HG03558 (cell line): Measurements from ENCODE around the gene FHL2.

Experiments
- ATAC-seq: cut with Tn5 transposase; IDR thresholded peaks from one replicate; pipeline ENCODE4 v1.9.1; 2021; ENCODE audit warnings: moderate number of reproducible peaks; ENCODE audit not compliant: unreplicated experiment; ENCODE audit errors: extremely low read depth

Gene FHL2, protein sequence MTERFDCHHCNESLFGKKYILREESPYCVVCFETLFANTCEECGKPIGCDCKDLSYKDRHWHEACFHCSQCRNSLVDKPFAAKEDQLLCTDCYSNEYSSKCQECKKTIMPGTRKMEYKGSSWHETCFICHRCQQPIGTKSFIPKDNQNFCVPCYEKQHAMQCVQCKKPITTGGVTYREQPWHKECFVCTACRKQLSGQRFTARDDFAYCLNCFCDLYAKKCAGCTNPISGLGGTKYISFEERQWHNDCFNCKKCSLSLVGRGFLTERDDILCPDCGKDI

GRCh38 chr2:105398336-105399206 is at the start of gene FHL2:
TSS of gene FHL2 (minus strand) at chr2:105399051. CDS start at chr2:105386516, 12,535 bp downstream.
- peak; percentile 94 for ATAC-seq

- ATAC-seq: no peak
These were observed 48.6 kb upstream of the FHL2 start for GRCh38 chr2:105447476-105447875.

DNA sequence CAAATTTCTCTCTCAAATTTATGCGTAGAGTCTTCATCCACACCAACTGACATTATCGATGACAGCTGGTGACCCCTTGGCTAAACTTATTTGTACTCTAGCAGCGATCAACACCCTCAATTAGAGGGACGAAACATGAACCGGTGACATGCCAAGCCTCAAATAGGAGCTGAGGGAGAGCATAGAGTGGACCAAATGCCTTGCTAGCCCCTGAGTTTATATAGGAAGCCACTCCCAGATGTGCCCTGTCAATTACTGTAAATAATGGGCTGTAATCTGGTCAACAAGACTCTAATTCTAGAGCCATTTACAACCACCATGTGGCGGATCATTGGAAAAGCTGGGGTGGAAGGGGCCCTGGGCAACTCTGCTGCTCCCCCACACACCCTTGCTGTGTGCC is 47.6 kb upstream of the FHL2 start:
- ATAC-seq: no peak

DNA sequence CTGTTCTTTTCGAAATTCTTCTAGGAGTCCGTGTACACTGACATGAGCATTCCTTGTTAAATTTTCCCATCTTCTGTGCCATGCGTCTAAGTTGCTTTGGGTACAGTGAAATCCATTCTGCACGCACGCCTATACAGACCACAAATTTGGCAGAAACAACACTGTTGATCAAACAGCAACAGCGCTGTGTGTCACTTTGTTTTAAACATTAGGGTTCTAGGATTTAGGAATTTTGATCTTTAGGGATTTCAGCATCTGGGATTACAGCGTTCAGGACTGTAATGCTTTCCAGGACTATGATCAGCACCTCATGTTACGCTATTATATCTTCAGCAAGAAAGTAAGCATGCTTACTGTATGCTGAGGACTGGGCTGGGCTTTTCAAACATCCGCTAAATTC is 47.1 kb upstream of the FHL2 start:
- no peak for ATAC-seq

GRCh38 chr2:105445498-105445897 is 46.6 kb upstream of the FHL2 start:
- no peak for ATAC-seq

DNA sequence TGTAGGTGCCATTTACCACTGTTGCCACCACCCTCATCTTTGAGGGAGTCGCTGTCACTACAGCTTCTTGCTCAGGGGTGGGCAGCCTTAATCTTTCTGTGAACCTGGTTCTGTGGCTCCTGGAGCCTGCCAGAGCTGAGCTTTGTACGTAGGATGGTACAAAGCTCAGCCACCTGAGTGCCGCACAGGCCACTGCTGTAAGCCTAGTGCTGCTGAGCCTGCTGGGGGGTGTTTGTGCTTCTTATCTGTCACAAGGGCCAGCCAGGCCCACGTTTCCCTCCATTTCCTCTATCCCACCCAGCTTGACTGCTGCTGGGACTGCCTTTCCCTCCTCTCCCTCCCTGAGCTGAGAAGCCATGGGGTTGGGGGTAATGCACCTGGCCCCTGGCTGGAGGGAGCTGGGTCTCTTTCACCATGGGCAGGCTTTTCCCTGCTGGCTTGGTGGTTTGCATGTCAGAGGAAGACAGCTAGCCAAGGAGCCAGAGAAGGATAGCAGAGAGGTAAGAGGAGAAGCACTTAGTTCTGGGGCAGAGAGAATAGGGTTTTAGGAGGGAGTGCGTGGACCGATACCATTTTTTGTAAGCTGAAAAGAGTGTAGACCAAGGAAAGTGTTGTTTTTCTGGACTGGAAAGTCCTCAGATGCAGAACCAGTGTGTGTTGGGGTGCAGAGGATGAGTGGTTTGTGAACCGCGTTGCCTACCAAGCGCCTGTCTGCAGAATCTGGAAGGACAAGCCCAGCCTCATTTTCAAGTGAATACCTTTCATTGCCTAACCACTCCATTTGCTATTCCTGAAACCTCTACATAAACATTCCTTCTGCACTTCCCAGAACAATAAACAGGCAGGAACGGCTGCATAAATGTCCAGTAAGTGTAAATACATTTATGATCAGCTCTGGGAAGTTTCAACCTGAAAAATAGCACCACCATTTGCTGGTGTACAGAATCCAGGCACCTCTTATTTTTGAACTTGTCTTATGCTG is 45.1 kb upstream of the FHL2 start:
- ATAC-seq: no peak

DNA sequence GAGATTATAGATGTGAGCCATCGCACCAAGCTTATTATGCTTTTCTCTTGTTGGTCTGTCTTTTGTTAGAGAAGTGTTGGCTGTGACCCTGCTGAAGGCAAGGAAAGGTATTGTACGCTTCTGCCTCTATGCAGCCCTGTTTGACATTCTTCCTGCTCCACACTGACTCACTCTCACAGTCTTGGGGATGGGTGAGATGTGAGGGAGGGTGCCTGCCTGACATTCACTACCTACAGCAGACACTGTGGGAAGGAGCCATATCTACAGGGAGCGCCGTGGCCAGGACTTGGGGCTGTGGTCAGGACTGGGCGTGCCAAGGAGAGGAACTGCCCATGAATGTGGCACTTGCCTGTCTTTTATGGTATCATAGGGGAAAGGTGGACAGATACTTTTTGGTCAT is 43.9 kb upstream of the FHL2 start:
- ATAC-seq: no peak

DNA sequence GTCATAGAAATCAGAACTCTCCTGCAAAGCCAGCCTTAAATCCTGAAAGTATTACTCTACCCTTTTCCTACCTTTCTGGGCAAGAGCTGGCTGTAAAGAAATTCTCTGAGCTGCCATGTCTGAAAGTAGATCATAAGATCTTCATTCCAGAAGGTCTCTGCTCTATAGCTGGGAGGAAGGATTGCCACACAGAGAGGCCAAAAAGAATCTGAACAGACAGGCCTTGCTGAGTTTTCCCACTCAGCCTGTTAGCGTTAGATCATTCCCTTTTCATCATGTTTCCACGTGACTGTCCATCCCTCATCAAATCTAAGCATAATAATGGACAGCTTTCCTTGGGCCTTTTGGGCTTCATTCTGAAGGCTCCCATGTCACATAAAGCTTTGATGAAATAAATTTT is 43.2 kb upstream of the FHL2 start:
- no peak for ATAC-seq

GRCh38 chr2:105439141-105439540 is 40.3 kb upstream of the FHL2 start:
- ATAC-seq: no peak

DNA sequence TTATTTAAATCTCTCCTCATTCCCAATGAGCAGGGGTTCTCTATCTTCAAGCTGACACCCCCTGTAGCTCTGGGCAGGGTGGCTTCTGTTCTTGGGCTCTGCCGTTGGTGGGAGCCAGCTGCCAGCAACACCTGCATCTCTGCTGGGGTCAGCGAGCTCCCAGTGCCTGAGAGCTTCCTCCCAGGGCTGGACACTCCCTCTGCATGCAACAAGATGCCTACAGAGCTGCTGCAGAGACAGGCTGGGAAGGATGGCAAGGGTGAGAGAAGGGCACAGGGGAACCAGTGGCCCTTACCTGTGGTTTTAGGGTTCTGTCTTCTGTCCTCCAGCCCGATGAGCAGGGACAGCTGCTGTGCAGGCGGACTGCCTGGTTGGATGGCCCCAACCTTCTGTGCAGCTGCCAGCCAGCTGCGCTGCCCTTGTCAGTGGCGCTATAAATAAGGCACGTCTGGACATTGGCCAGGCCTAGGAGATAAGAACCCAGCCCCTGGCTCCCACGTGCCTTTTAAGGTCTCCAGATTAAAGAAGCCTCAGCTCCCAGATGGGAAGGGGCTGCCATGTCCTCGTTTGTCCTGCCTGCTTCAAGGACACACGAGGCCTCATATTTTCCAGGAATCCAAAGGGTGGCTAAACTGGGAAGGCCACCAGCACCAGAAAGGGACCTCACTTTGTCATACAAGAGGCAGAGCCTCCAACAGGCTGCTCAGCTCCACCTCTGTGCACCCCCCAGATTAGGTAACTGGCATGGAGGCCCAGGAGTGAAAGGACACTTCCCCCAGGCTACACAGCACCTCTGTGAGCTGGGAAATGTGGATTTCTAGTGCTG is 39.5 kb upstream of the FHL2 start:
- no peak for ATAC-seq

GRCh38 chr2:105437708-105438103 is 38.9 kb upstream of the FHL2 start:
- ATAC-seq: no peak

- no peak for ATAC-seq
These were observed 33.9 kb upstream of the FHL2 start for GRCh38 chr2:105432749-105433148.

DNA sequence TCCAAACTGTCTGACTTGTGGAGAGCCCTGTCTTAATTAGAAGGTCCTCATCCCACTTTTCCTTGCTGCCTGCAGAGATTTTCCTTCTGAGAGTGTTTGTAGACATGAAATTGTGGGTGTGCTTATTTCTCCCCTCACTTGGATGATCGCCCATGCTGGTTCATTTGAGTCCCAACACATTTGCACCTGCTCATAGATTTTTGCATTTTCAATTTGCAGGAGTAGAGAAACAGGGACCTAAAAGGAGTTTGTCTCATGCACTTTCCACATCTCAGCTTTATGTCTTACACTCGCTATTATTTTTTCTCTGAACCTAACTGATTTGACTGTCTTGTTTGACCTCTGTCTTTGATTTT is 33.2 kb upstream of the FHL2 start:
- ATAC-seq: no peak

GRCh38 chr2:105431367-105432043 is 32.7 kb upstream of the FHL2 start:
- no peak for ATAC-seq

GRCh38 chr2:105428387-105429018 is 29.7 kb upstream of the FHL2 start:
- ATAC-seq: no peak

GRCh38 chr2:105427485-105427884 is 28.6 kb upstream of the FHL2 start:
- no peak for ATAC-seq

DNA sequence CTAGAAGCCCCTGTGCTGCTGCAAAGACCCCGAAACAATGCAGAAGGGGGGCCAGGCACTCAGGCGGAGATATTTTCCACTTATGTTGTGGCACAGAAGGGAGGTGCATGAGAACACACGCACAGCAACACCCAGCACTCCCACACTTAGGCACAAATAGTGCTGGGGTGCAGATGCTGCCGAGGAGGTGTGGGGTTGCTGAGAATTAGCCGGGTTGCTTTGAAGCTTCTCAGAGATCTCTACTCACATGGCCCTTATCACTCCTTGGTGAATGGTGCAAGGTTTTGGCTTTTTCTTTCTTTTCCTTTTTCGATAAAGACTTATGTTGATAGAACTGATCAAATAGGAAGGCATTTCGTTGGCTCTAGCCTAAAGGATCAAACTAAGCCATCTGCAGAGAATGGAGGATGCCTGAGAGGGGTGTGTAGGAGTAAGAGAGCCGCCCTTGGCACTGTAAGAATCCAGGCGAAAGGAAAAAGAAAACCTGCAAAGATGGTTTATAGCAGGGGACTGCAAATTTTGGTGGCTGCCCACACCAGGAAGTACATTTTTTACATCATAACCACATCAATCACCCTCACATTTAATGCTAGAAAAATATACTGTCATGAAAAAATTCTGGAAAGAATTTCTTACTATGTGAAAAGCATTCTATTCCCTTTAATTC is 27.9 kb upstream of the FHL2 start:
- no peak for ATAC-seq

DNA sequence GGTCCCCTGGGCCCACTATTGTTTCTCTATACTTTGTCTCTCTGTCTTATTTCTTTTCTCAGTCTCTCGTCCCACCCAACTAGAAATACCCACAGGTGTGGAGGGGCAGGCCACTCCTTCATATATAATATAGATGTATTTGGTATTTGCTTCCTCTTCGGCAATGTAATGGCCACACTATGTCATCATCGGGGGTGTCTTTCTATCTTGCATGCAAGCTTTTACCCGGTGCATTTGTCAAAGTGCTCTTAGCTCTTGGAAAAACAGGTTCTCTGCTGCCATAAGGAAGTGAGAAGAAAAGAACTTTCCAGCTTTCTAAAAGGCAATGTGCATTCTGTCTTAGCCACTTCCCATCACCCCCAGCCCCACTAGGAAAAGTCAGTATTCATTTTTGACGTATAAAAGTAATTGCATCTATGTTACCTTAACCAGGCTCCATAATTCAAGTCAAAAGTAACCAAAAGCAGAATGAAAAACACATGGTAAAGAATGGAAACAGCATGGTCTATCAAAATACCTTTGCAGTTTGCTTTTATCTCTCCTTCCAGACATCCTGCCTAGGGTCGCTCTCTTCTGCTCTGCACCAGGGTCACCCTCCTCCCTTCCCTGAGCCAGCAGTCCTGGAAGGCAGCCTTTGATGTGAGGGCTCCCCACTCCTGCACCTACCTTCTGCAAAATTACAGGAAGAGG is 27.2 kb upstream of the FHL2 start:
- no peak for ATAC-seq
